Measurements from ENCODE around the gene MAT2B.

Gene MAT2B

DNA sequence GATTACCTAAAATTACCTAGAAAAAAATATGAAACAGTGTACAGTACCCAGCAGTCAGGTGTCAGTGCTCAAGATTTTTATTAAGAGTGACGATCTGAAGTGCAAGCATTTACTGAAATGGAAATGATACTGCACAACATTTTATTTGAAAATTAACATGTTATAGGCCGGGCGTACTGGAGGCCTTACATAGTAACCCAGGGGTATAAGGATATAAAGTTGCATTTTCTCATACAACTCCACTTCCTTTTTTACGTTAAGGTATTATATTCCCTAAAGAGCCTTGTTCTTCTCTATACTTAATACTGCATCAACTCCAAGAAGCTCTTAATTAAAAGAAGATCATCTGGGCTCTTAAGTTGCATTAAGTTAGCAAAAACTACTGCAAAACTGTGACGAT lies 3.3 kb downstream of the MAT2B start:
- peak overlapping the region in 1 of 2 donors; percentile 35 for H3K4me3 ChIP-seq (replicated peaks in 1 of 2; ENCODE audit: low read depth in 2 of 2, low read length in 2 of 2)
- TF ChIP-seq, protein P1, sequence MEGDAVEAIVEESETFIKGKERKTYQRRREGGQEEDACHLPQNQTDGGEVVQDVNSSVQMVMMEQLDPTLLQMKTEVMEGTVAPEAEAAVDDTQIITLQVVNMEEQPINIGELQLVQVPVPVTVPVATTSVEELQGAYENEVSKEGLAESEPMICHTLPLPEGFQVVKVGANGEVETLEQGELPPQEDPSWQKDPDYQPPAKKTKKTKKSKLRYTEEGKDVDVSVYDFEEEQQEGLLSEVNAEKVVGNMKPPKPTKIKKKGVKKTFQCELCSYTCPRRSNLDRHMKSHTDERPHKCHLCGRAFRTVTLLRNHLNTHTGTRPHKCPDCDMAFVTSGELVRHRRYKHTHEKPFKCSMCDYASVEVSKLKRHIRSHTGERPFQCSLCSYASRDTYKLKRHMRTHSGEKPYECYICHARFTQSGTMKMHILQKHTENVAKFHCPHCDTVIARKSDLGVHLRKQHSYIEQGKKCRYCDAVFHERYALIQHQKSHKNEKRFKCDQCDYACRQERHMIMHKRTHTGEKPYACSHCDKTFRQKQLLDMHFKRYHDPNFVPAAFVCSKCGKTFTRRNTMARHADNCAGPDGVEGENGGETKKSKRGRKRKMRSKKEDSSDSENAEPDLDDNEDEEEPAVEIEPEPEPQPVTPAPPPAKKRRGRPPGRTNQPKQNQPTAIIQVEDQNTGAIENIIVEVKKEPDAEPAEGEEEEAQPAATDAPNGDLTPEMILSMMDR (IDR thresholded peaks at IDR 0.05; ENCODE audit: low read depth, low read length): no peak

DNA sequence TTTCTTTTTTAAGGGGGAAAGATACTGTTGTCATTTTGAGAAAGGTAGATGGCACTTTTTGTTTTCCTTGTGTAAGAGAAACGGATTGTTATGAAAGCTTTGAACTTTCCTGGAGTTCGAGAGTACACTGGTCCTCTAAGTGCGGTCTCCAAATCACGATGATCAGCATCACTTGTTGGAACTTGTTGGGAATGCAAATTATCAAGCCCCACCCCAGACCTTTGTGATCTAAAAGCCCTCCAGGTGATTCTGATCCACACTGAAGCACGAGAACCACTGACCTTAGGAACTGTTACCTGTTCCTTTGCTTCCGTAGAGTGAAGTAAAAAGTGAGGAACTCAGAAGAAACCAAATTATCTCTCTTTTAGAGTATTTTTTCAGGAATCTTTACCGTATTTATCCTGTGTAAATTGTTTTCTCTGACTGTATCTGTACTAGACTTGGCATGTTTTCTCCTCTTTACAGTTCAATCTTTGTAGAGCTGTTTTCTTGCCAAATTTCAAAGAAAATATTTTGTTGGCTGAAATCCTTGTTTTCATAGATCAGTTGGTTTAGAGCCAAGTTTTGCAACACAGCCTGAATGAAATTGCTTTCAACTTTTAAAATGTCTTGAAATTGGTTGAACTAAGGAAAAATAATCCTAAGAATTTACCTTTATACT lies 4.0 kb downstream of the MAT2B start:
- peak; percentile 83 to 91 for DNase-seq (ENCODE audit: low read depth in 2 of 2)
- TF ChIP-seq, protein P1 (IDR thresholded peaks at IDR 0.05; ENCODE audit: low read depth, low read length): no peak
- peak overlapping the region in 1 of 2 donors; percentile 35 for H3K4me3 ChIP-seq (replicated peaks in 1 of 2; ENCODE audit: low read depth in 2 of 2, low read length in 2 of 2)

More for the DNA sequence above, 3.3 kb downstream of the MAT2B start:
- no peak for DNase-seq (ENCODE audit: low read depth in 2 of 2)

DNA sequence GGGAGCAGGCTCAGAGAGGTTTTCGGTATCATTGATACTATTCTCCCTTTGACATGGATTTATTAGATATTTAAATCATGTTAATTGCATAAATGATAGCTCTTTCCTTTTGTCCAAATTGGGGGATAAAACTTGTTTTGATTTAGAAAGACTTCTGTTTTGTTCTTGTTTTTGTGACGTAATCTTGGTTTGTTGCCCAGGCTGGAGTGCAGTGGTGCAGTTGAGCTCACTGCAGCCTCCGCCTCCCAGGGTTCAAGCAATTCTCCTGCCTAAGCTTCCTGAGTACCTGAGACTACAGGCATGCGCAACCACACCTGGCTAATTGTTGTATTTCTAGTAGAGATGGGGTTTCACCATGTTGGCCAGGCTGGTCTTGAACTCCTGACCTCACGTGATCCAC lies 7.1 kb downstream of the MAT2B start:
- TF ChIP-seq, protein P1 (IDR thresholded peaks at IDR 0.05; ENCODE audit: low read depth, low read length): no peak
- no peak for DNase-seq (ENCODE audit: low read depth in 2 of 2)
- no peak overlapping the region for H3K4me3 ChIP-seq (replicated peaks in 1 of 2; ENCODE audit: low read depth in 2 of 2, low read length in 2 of 2)

DNA sequence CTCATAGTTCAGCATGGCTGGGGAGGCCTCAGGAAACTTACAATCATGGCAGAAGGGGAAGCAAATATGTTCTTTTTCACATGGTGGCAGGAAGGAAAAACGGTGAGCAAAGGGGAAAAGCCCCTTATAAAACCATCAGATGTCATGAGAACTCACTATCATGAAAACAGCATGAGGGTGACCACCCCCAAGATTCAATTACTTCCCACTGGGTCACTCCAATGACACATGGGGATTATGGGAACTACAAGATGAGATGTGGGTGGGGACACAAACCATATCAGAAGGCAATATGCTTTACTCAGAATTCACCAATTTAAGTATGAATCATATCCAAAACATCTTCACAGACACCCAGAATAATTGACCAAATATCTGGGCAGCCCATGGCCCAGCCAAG lies 19.7 kb downstream of the MAT2B start:
- no peak for DNase-seq (ENCODE audit: low read depth in 2 of 2)
- TF ChIP-seq, protein P1 (IDR thresholded peaks at IDR 0.05; ENCODE audit: low read depth, low read length): no peak
- H3K4me3 ChIP-seq (replicated peaks in 1 of 2; ENCODE audit: low read depth in 2 of 2, low read length in 2 of 2): no peak overlapping the region

DNA sequence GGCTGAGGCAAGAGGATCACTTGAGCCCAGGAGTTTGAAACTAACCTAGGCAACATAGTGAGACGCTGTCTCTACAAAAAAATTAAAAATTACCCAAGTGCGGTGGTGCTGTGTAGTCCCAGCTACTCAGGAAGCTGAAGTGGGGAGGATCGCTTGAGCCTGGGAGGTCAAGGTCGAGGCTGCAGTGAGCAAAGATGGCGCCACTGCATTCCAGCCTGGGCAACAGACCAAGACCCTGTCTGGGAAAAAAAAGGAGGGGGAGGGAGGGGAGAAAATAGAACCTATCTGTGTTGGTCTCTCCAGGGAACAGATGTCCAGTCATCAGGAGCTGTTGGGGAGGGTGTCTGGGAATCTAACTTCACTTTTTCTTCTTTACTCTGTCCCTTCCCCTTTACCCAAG lies 24.3 kb downstream of the MAT2B start:
- TF ChIP-seq, protein P1 (IDR thresholded peaks at IDR 0.05; ENCODE audit: low read depth, low read length): no peak
- no peak overlapping the region for H3K4me3 ChIP-seq (replicated peaks in 1 of 2; ENCODE audit: low read depth in 2 of 2, low read length in 2 of 2)
- peak; percentile 13 to 35 for DNase-seq (ENCODE audit: low read depth in 2 of 2)

DNA sequence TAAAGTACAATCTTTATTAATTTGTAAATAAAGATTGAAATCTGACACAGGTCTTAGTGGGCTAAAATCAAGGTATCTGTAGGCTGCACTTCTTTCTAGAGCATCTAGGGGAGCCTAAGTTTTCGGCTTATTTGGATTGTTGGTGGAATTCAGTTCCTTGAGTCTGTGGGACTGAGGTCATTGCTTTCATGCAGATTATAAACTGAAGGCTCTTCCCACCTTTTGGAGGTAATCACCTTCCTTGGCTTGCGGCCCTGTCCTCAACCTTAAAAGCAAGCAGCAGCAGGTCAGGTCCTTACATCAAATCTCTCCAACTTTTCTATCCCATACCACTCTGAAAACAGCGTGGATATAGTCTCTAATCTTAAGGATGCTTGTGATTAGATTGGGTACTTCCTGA lies 25.9 kb downstream of the MAT2B start:
- TF ChIP-seq, protein P1 (IDR thresholded peaks at IDR 0.05; ENCODE audit: low read depth, low read length): no peak
- no peak overlapping the region for H3K4me3 ChIP-seq (replicated peaks in 1 of 2; ENCODE audit: low read depth in 2 of 2, low read length in 2 of 2)
- DNase-seq (ENCODE audit: low read depth in 2 of 2): no peak

All from cardiac fibroblast (primary cell).